ACC112 (cell line): ENCODE data around the gene NPIPB6.
"Not testable (repeated sequence)": the region's sequence is repeated elsewhere in the genome, so short reads cannot be mapped to it uniquely, and the experiment has no call there.

ENCODE experiments used
- H2AFZ ChIP-seq: fragments of 200-600 bp; sonication (generic); one replicate; pipeline ENCODE4 v1.6.0; 2017; ENCODE audit warnings: antibody characterized with exemption, low read length; ENCODE audit not compliant: unreplicated experiment
- H3K27ac ChIP-seq: fragments of 200-600 bp; sonication (generic); 2 replicates; pipeline ENCODE4 v1.5.1; 2014; ENCODE audit warnings: low read depth, mild to moderate bottlenecking, antibody characterized with exemption, low read length, moderate library complexity
- H3K27me3 ChIP-seq: fragments of 200-600 bp; sonication (generic); 2 replicates; pipeline ENCODE4 v1.6.1; 2014; ENCODE audit warnings: mild to moderate bottlenecking, antibody characterized with exemption, low read length, moderate library complexity, mixed read lengths; ENCODE audit not compliant: insufficient read depth
- H3K36me3 ChIP-seq: fragments of 200-600 bp; sonication (generic); 2 replicates; pipeline ENCODE4 v1.6.1; 2016; ENCODE audit warnings: mild to moderate bottlenecking, antibody characterized with exemption, low read length, moderate library complexity, mixed read lengths; ENCODE audit not compliant: insufficient read depth
- H3K4me1 ChIP-seq: fragments of 200-600 bp; sonication (generic); one replicate; pipeline ENCODE4 v1.6.1; 2016; ENCODE audit warnings: low read length, mixed read lengths; ENCODE audit not compliant: insufficient read depth, unreplicated experiment, control insufficient read depth
- H3K4me3 ChIP-seq: fragments of 200-600 bp; sonication (generic); 2 replicates; pipeline ENCODE4 v1.5.1; 2014; ENCODE audit warnings: mild to moderate bottlenecking, low read depth, low read length
- H3K79me2 ChIP-seq: fragments of 200-600 bp; sonication (generic); one replicate; pipeline ENCODE4 v1.6.0; 2016; ENCODE audit warnings: low read length; ENCODE audit not compliant: control insufficient read depth, unreplicated experiment, insufficient read depth

The NPIPB6 gene

GRCh38 chr16:28362600-28362999 is 708 bp downstream of the NPIPB6 start:
- H2AFZ ChIP-seq, H3K79me2 ChIP-seq, H3K4me1 ChIP-seq, H3K27ac ChIP-seq, H3K27me3 ChIP-seq, H3K4me3 ChIP-seq, H3K36me3 ChIP-seq: not testable (repeated sequence)

GRCh38 chr16:28338230-28338629 is 25.1 kb downstream of the NPIPB6 start:
- H2AFZ ChIP-seq, H3K27ac ChIP-seq, H3K4me3 ChIP-seq, H3K36me3 ChIP-seq, H3K4me1 ChIP-seq, H3K79me2 ChIP-seq, H3K27me3 ChIP-seq: not testable (repeated sequence)

- not testable (repeated sequence) for H3K36me3 ChIP-seq, H3K79me2 ChIP-seq, H3K4me3 ChIP-seq, H3K27ac ChIP-seq, H2AFZ ChIP-seq, H3K27me3 ChIP-seq, H3K4me1 ChIP-seq
Measured at GRCh38 chr16:28336940-28337710, 26.2 kb downstream of the NPIPB6 start.

- H3K4me3 ChIP-seq, H3K36me3 ChIP-seq, H2AFZ ChIP-seq, H3K79me2 ChIP-seq, H3K27ac ChIP-seq, H3K27me3 ChIP-seq, H3K4me1 ChIP-seq: not testable (repeated sequence)
Measured at GRCh38 chr16:28335678-28336077, 27.6 kb downstream of the NPIPB6 start.

- not testable (repeated sequence) for H3K36me3 ChIP-seq, H3K79me2 ChIP-seq, H2AFZ ChIP-seq, H3K4me3 ChIP-seq, H3K4me1 ChIP-seq, H3K27ac ChIP-seq, H3K27me3 ChIP-seq
Measured at GRCh38 chr16:28332632-28333031, 30.7 kb downstream of the NPIPB6 start.

- not testable (repeated sequence) for H3K4me1 ChIP-seq, H2AFZ ChIP-seq, H3K79me2 ChIP-seq, H3K27ac ChIP-seq, H3K4me3 ChIP-seq, H3K27me3 ChIP-seq, H3K36me3 ChIP-seq
Measured at GRCh38 chr16:28330981-28331380, 32.3 kb downstream of the NPIPB6 start.

- not testable (repeated sequence) for H3K27me3 ChIP-seq, H3K27ac ChIP-seq, H3K4me3 ChIP-seq, H3K36me3 ChIP-seq, H3K79me2 ChIP-seq, H2AFZ ChIP-seq, H3K4me1 ChIP-seq
Measured at GRCh38 chr16:28330232-28330631, 33.1 kb downstream of the NPIPB6 start.

GRCh38 chr16:28326881-28327610 is 36.3 kb downstream of the NPIPB6 start:
- no peaks in the 10 kb centered on the region for H3K4me1 ChIP-seq
- H3K4me3 ChIP-seq = no peak overlapping the region
- no peaks in the 10 kb centered on the region for H3K79me2 ChIP-seq
- no peaks in the 10 kb centered on the region for H3K36me3 ChIP-seq
- H3K27ac ChIP-seq = no peak overlapping the region
- H2AFZ ChIP-seq = no peak overlapping the region
- no peaks in the 10 kb centered on the region for H3K27me3 ChIP-seq

GRCh38 chr16:28324887-28325279 is 38.4 kb downstream of the NPIPB6 start:
- no peaks in the 10 kb centered on the region for H3K27me3 ChIP-seq
- H3K4me3 ChIP-seq = no peak overlapping the region
- H3K27ac ChIP-seq = no peak overlapping the region
- H3K36me3 ChIP-seq = no peaks in the 10 kb centered on the region
- H3K79me2 ChIP-seq = no peaks in the 10 kb centered on the region
- H3K4me1 ChIP-seq = no peaks in the 10 kb centered on the region
- no peak overlapping the region for H2AFZ ChIP-seq

GRCh38 chr16:28324235-28324886 is 38.9 kb downstream of the NPIPB6 start:
- no peaks in the 10 kb centered on the region for H3K4me1 ChIP-seq
- H2AFZ ChIP-seq = no peak overlapping the region
- no peaks in the 10 kb centered on the region for H3K27me3 ChIP-seq
- H3K36me3 ChIP-seq = no peaks in the 10 kb centered on the region
- no peak overlapping the region for H3K27ac ChIP-seq
- H3K4me3 ChIP-seq = no peak overlapping the region
- H3K79me2 ChIP-seq = no peaks in the 10 kb centered on the region
